PC-9 (cell line): ENCODE data around the gene DCUN1D1.

Experiments
- EZH2 ChIP-seq: fragments of 200-600 bp; sonication (generic); IDR thresholded peaks from 2 replicates; pipeline ENCODE4 v1.8.0; 2017; ENCODE audit warnings: antibody characterized with exemption, low read depth
- TF ChIP-seq, protein P1 (sequence below): fragments of 200-600 bp; sonication (generic); conservative IDR thresholded peaks from 2 replicates; pipeline ENCODE4 v1.6.1; 2017; ENCODE audit warnings: mixed run types, antibody characterized with exemption, mild to moderate bottlenecking, moderate library complexity

GRCh38 chr3:182965861-182966366 is 14.4 kb downstream of the DCUN1D1 start:
- TF ChIP-seq, protein P1, sequence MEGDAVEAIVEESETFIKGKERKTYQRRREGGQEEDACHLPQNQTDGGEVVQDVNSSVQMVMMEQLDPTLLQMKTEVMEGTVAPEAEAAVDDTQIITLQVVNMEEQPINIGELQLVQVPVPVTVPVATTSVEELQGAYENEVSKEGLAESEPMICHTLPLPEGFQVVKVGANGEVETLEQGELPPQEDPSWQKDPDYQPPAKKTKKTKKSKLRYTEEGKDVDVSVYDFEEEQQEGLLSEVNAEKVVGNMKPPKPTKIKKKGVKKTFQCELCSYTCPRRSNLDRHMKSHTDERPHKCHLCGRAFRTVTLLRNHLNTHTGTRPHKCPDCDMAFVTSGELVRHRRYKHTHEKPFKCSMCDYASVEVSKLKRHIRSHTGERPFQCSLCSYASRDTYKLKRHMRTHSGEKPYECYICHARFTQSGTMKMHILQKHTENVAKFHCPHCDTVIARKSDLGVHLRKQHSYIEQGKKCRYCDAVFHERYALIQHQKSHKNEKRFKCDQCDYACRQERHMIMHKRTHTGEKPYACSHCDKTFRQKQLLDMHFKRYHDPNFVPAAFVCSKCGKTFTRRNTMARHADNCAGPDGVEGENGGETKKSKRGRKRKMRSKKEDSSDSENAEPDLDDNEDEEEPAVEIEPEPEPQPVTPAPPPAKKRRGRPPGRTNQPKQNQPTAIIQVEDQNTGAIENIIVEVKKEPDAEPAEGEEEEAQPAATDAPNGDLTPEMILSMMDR = no peak
- TF ChIP-seq EZH2 = no peak
